HL-60 (cell line): ENCODE measurements around the gene SIMC1.

ENCODE experiments used
- DNase-seq, 2 experiments: peaks; one replicate each; pipeline ENCODE4 v3.0.0-alpha.2; 2010 to 2020; ENCODE audit warnings: low read depth in 1 of 2, low spot score in 1 of 2
- H3K27ac ChIP-seq: fragments of 250-450 bp; sonication (Bioruptor Pico); replicated peaks from 2 replicates; pipeline ENCODE4 v1.5.1; 2020; ENCODE audit warnings: mild to moderate bottlenecking, moderate library complexity
- H3K27me3 ChIP-seq: fragments of 250-450 bp; sonication (Bioruptor Pico); 2 replicates; pipeline ENCODE4 v1.5.1; 2021; ENCODE audit warnings: mild to moderate bottlenecking, moderate library complexity; ENCODE audit not compliant: insufficient read depth, poor library complexity, severe bottlenecking
- H3K4me3 ChIP-seq: replicated peaks from 2 replicates; pipeline ENCODE4 v1.5.1; 2011; ENCODE audit warnings: mild to moderate bottlenecking, control low read depth, low read length; ENCODE audit not compliant: insufficient read depth
- CTCF ChIP-seq: IDR thresholded peaks from one replicate; pipeline ENCODE4 v1.5.1; 2011; ENCODE audit warnings: low read length, control low read depth, inconsistent platforms; ENCODE audit not compliant: insufficient read depth
- GABPA ChIP-seq: IDR thresholded peaks from 2 replicates; pipeline ENCODE4 v1.6.1; 2012; ENCODE audit warnings: low read depth
- POLR2AphosphoS5 ChIP-seq: IDR thresholded peaks from 2 replicates; pipeline ENCODE4 v1.6.1; 2012; ENCODE audit warnings: low read depth
- REST ChIP-seq: IDR thresholded peaks from 2 replicates; pipeline ENCODE4 v1.6.1; 2012; ENCODE audit warnings: low read depth; ENCODE audit not compliant: insufficient replicate concordance
- SPI1 ChIP-seq: IDR thresholded peaks from 2 replicates; pipeline ENCODE4 v1.6.1; 2012; ENCODE audit warnings: low read depth, mild to moderate bottlenecking, borderline replicate concordance

The SIMC1 gene

GRCh38 chr5:176352116-176352878 is 114.1 kb downstream of the SIMC1 start:
- no peaks in the 10 kb centered on the region for H3K27me3 ChIP-seq
- no peak for TF ChIP-seq POLR2AphosphoS5
- no peak for TF ChIP-seq REST
- no peak for TF ChIP-seq GABPA
- TF ChIP-seq SPI1 = no peak
- no peak for TF ChIP-seq CTCF
- no peak overlapping the region for H3K27ac ChIP-seq
- no peak overlapping the region for H3K4me3 ChIP-seq
- DNase-seq = no peak

- Histone ChIP-seq H3K27me3 (no peaks in the 10 kb centered on the region), H3K27ac (no peak overlapping the region), H3K4me3 (no peak overlapping the region)
- TF ChIP-seq POLR2AphosphoS5 (no peak), CTCF (no peak), REST (no peak), GABPA (no peak), SPI1 (no peak)
- no peak for DNase-seq
Measured at GRCh38 chr5:176353533-176353932, 115.3 kb downstream of the SIMC1 start.

GRCh38 chr5:176355400-176356178 is 117.4 kb downstream of the SIMC1 start:
- Histone ChIP-seq H3K27ac (no peak overlapping the region), H3K4me3 (no peak overlapping the region), H3K27me3 (no peaks in the 10 kb centered on the region)
- TF ChIP-seq GABPA (no peak), POLR2AphosphoS5 (no peak)
- DNase-seq = no peak

- Histone ChIP-seq H3K4me3 (no peak overlapping the region), H3K27ac (no peak overlapping the region), H3K27me3 (no peaks in the 10 kb centered on the region)
- TF ChIP-seq REST = no peak
- no peak for TF ChIP-seq POLR2AphosphoS5
- no peak for TF ChIP-seq GABPA
- TF ChIP-seq CTCF = no peak
- no peak for TF ChIP-seq SPI1
- DNase-seq = no peak
Measured at GRCh38 chr5:176356179-176356566, 117.9 kb downstream of the SIMC1 start.
